ENCODE measurements around the gene DGAT2.

The DGAT2 gene

DNA sequence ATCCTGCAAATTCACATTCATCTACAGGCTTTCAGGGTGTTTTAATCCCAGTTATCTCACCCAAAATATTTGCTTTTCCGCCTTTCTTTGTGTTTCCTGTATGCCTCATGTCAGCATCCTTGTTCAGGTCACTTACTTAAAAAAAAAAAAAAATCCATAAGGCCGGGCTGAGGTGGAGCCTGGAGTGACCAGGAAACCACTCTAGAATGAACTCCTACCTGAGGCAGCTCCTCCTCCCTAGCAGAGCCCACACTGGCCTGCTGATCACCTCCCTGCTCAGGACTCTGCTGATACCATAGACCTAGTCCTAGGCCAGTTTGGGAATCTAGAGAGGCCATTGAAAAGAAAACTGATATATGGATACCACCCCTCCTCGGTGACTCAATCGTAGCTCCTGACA is 8.7 kb upstream of the DGAT2 start:
- TF ChIP-seq, protein P1, sequence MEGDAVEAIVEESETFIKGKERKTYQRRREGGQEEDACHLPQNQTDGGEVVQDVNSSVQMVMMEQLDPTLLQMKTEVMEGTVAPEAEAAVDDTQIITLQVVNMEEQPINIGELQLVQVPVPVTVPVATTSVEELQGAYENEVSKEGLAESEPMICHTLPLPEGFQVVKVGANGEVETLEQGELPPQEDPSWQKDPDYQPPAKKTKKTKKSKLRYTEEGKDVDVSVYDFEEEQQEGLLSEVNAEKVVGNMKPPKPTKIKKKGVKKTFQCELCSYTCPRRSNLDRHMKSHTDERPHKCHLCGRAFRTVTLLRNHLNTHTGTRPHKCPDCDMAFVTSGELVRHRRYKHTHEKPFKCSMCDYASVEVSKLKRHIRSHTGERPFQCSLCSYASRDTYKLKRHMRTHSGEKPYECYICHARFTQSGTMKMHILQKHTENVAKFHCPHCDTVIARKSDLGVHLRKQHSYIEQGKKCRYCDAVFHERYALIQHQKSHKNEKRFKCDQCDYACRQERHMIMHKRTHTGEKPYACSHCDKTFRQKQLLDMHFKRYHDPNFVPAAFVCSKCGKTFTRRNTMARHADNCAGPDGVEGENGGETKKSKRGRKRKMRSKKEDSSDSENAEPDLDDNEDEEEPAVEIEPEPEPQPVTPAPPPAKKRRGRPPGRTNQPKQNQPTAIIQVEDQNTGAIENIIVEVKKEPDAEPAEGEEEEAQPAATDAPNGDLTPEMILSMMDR (IDR thresholded peaks at IDR 0.05; ENCODE audit: extremely low read depth, missing control alignments), result no peak
- DNase-seq (ENCODE audit: low spot score), result no peak

DNA sequence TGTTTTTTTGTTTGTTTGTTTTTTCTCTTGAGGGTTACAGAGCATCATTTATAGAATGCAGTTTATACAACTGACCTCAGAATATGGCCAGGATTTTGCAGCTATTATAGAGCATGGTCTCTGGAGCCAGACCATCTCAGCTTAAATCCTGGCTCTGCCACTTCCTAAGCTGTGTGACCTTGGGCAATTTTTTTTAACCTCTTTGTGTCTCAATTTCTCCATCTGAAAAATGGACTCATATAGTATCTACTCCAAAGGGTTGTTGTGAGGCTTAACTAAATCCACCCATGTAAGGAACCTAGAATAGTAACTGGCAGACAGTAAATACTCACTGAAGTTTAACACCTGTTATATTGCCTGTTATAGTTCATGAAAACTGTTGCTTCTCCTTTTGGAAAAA is 8.3 kb upstream of the DGAT2 start:
- TF ChIP-seq, protein P1 (IDR thresholded peaks at IDR 0.05; ENCODE audit: extremely low read depth, missing control alignments), result no peak
- no peak for DNase-seq (ENCODE audit: low spot score)

DNA sequence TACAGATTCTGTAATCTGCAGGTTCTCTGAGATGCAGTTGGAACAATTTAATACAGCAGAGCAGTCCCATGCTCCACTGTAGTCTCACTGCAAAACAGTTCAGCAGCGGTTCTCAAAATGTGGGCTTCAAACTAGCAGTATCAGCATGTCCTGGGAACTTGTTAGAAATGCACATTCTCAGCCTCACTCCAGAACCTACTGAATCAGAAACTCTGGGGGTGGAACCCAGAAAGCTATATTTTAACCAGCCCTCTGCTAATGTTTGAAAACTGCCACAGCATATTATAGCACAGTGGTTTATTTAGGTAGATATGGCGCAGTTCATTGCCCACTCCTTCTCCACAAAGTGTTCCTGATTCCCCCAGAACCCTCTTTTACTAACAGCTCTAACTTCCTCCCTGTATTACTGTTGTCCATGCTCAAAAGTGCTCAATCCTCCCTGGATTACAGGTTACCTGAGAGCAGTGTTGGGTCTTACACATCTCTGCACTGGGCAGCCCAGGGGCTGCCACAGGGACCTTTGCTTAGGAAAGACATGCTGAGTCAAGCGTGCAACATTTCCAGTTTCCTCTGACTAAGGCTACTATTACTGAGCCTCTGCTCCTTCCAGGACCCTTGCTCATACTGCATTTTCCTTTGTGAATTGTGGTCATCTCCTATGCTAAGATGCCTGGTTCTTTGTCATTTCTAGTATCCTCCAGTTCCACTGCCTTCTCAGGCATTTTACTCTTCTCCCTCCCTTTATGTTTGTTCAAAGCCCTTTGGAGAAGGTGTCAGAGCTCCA is 7.7 kb upstream of the DGAT2 start:
- TF ChIP-seq, protein P1 (IDR thresholded peaks at IDR 0.05; ENCODE audit: extremely low read depth, missing control alignments), result no peak
- no peak for DNase-seq (ENCODE audit: low spot score)

DNA sequence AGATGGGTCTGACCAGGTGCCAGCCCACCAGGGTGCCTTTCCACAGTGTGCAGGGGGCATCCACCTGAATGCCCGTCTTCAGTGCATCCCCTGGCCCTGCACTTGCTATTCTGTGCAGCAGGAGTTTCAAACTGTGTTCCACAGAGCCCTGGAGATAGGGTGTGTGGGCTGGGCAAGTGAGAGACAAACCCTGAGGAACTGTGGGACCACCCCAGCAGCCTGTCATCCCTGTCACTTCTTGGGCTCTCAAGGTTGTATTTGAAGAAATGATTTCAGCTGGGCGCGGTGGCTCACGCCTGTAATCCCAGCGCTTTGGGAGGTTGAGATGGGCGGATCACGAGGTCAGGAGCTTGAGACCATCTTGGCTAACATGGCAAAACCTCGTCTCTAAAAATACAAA is 6.4 kb upstream of the DGAT2 start:
- no peak for DNase-seq (ENCODE audit: low spot score)
- TF ChIP-seq, protein P1 (IDR thresholded peaks at IDR 0.05; ENCODE audit: extremely low read depth, missing control alignments), result no peak

DNA sequence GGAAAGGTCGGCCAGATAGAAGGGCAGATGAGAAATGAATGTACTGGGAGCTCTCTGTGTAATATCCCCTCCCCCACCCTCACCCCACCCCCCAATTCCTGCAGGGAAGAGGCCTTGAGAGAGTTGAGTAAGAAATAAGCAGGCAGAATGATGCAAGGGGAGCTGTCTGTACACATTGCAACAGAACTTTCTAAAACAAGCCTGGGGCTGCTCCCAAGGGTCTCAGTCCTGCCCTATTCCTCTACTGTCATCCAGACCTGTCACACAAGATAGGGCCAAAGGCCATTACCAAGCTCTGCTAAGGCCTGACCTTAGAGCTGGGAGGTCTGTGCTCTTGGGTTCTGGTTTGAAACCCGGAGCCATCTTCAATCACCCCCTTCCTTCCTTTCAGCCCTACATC is 5.7 kb upstream of the DGAT2 start:
- DNase-seq (ENCODE audit: low spot score), result no peak
- TF ChIP-seq, protein P1 (IDR thresholded peaks at IDR 0.05; ENCODE audit: extremely low read depth, missing control alignments), result no peak

DNA sequence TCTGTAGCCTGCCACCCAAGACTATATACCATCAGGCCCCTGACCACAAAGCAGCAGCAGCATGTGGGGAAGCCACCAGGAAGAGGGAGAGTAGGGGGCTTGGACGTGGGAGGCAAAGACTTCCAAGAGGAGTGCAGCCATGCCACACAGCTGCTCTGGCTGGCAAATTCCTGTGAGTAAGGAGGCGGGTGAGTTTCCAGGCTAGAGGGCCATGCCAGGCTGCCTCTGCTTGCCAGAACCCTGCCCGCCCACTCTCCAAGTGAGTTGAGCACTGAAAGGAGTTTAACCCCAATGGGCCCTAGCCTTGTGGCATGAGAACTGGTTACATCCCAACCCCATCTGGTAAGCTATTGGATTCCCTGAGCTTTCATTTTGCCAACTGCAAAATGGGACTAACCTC is 4.7 kb upstream of the DGAT2 start:
- DNase-seq (ENCODE audit: low spot score), result no peak
- TF ChIP-seq, protein P1 (IDR thresholded peaks at IDR 0.05; ENCODE audit: extremely low read depth, missing control alignments), result no peak

DNA sequence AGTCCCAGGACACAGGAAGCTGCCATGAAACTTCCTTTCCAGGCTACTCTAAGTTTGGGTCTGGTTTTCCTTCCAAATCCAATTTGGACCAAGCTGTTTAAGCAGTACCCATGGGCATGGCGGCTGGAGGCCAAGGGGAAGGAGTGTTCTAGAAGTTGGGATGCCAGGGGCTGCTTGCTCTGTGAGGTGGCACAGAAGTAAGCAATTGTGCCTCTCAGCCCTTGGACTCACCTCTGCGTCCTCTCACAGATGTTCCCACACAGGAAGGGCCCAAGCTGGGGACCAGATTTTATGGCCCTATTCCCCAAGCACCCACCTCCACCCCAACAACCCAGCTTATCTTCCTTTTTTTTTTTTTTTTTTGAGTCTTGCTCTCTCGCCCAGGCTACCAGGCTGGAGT is 3.5 kb upstream of the DGAT2 start:
- no peak for DNase-seq (ENCODE audit: low spot score)
- TF ChIP-seq, protein P1 (IDR thresholded peaks at IDR 0.05; ENCODE audit: extremely low read depth, missing control alignments), result no peak

Measured in GM20000 (cell line).